ENCODE measurements around the gene STPG1.

DNA sequence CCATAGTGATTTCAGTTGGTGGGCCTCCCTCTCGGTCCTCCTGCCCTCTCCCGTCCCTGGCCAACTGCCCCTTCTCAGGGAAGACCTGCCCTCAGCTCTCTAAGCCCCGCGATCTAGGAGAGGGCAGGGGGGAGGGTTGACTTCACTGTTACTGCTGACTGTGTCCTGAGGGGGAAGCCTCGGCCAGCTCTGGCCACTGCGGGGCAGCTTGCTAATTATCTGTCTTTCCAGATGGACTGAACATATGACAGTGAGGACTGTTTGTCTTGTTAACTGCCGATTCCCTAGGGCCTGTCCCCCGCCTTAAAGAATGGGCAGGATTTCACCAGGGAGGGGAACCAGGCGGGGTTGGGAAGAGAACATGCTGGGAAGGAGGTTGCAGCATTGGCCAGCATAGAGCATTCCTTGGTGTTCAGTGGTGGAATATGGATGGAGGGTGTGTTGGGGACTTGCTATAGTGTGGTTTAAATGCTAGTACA is 24.9 kb upstream of the STPG1 start:
- TF ChIP-seq POLR2A (IDR thresholded peaks at IDR 0.05), result no peak
- TF ChIP-seq CTCF (IDR thresholded peaks at IDR 0.05), result no peak
- TF ChIP-seq POLR2AphosphoS5 (IDR thresholded peaks at IDR 0.05; ENCODE audit: insufficient read depth in 1 of 2, low read depth in 1 of 2), result no peak

Data from vagina (tissue), 2 donors.